Cardiac fibroblast (primary cell): ENCODE data around the gene POMP.
"Not testable (repeated sequence)": the region's sequence is repeated elsewhere in the genome, so short reads cannot be mapped to it uniquely, and the experiment has no call there.

ENCODE experiments used
- DNase-seq, 2 donors: peaks; one replicate each; pipeline versions ENCODE4 v3.0.0 to v3.0.0-alpha.2; 2010; ENCODE audit warnings: low read depth in 2 of 2
- H3K4me3 ChIP-seq, 2 donors: replicated peaks in 1 of 2; 1 replicate in 1 of 2; 2 replicates in 1 of 2; pipeline ENCODE4 v1.5.1; 2011; ENCODE audit warnings: low read depth in 2 of 2, low read length in 2 of 2, mild to moderate bottlenecking in 2 of 2, moderate library complexity in 1 of 2
- CTCF ChIP-seq: IDR thresholded peaks from one replicate; pipeline ENCODE4 v1.5.1; 2011; ENCODE audit warnings: low read depth, mild to moderate bottlenecking, low read length, inconsistent platforms

Gene POMP

DNA sequence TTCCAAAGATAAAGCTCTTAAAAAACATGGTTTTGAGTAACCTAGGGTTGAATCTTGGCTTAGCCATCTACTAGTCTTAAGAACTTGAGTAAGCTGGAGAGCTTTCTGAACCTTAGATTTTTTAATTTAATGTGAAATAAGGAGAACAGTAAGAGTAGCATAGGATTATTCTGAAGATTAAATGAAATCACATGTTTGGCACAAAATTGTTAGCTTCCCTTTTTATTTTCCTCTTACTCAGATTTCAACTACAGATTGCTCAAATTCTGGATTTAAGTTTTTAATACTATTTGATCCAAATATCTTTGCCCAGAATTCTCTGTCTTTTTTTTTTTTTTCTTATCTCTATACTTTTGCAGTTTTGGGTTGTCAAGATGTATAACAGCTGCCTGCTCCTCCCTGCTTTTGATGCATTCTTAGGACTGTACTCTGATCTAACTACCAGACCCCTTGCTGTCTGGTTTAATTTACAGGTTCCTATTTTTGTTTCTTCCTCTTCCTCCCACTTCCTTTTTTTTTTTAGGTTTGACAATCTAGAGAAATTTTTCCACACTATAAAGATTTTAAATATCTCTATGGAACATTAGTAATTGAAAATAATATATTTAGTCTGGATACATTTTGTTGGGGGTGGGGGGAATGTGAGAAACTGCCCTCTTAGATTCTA is 12.3 kb downstream of the POMP start:
- no peak for DNase-seq
- H3K4me3 ChIP-seq, result no peak overlapping the region

DNA sequence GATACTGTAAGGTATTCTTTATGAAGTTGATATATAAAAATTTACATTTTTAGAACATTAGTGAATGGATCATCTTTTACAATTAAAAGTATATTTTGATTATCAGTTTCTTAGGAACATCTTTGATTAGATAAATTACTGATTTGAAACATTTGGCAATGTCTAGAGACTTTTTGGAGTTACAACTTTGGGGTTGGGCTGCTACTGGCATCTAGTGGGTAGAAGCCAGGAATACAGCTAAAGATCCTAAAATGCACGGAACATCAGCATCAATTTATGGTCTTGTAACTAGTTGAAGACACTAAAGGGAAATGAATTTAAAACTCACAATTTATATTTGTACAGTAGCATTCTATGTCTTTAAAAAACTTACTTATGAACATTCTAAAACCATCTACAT is 19.9 kb downstream of the POMP start:
- no peak for DNase-seq
- TF ChIP-seq CTCF, result peak; percentile 22
- no peak overlapping the region for H3K4me3 ChIP-seq

More for the DNA sequence above, 12.3 kb downstream of the POMP start:
- TF ChIP-seq CTCF, result no peak

GRCh38 chr13:28679628-28680027 is 20.7 kb downstream of the POMP start:
- TF ChIP-seq CTCF, result peak; percentile 38
- H3K4me3 ChIP-seq, result no peak overlapping the region
- peak; percentile 42 to 43 for DNase-seq

DNA sequence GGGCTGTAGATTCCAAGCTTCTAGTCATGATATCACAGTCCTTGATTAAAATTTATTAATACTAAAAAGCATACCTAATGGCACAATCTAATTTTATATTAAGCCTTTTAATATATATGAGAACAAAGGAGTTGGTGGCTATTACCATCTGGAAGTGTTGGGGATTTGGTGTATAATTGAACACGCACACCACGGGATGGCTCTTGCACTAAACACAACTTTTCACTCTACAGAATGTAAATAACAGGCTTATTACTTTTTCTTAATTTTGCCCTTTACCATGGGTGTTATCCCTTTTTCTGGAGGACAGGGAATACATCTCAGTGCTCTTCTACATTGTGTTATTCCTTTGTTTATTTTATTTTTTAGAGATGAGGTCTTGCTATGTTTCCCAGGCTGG is 21.6 kb downstream of the POMP start:
- no peak for DNase-seq
- H3K4me3 ChIP-seq, result no peak overlapping the region
- TF ChIP-seq CTCF, result no peak

DNA sequence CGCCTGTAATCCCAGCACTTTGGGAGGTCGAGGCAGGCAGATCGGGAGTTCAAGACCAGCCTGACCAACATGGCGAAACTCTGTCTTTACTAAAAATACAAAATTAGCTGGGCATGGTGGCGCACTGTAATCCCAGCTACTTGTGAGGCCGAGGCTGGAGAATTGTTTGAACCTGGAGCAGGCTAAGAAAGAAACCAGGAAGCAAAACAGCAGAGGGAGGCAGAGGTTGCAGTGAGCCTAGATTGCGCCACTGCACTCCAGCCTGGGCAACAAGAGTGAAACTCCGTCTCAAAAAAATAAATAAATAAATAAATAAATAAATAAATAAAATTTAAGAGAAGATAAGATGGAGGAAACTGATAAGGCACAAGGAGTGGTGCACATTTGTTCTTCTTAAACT is 24.2 kb downstream of the POMP start:
- not testable (repeated sequence) for DNase-seq, H3K4me3 ChIP-seq

GRCh38 chr13:28684257-28684656 is 25.3 kb downstream of the POMP start:
- H3K4me3 ChIP-seq, result no peak overlapping the region
- no peak for TF ChIP-seq CTCF
- DNase-seq, result no peak

GRCh38 chr13:28685114-28685513 is 26.2 kb downstream of the POMP start:
- no peak for DNase-seq
- no peak overlapping the region for H3K4me3 ChIP-seq
- no peak for TF ChIP-seq CTCF
